Chondrocyte (in vitro differentiated cells): ENCODE measurements around the gene FOXRED1. TPM values are rescaled to one million over a fixed set of nuclear protein-coding genes. Genes with fewer than 3 reads are reported as not detected.
A peak's percentile ranks its signal among the peaks of the same experiment; 100 is the strongest.
"Not testable (repeated sequence)": the region's sequence is repeated elsewhere in the genome, so short reads cannot be mapped to it uniquely, and the experiment has no call there.

Experiments used
- DNase-seq: peaks from one replicate; pipeline ENCODE4 v3.0.0; 2021; ENCODE audit warnings: mixed read lengths, low spot score
- H3K27ac Mint-ChIP-seq: one replicate; pipeline ENCODE4 v1.8.0; 2021; ENCODE audit warnings: mild to moderate bottlenecking, moderate library complexity, mixed read lengths; ENCODE audit not compliant: unreplicated experiment
- H3K27me3 Mint-ChIP-seq: 2 replicates; pipeline ENCODE4 v1.8.0; 2021; ENCODE audit warnings: low read depth, mixed read lengths
- H3K36me3 Mint-ChIP-seq: 2 replicates; pipeline ENCODE4 v1.8.0; 2021; ENCODE audit warnings: low read depth, mixed read lengths
- H3K4me1 Mint-ChIP-seq: 2 replicates; pipeline ENCODE4 v1.8.0; 2021; ENCODE audit warnings: low read depth, mild to moderate bottlenecking, mixed read lengths
- H3K4me3 Mint-ChIP-seq: one replicate; pipeline ENCODE4 v1.8.0; 2021; ENCODE audit warnings: mild to moderate bottlenecking, moderate library complexity, mixed read lengths; ENCODE audit not compliant: unreplicated experiment
- H3K9me3 Mint-ChIP-seq: 2 replicates; pipeline ENCODE4 v1.8.0; 2021; ENCODE audit warnings: low read depth, mixed read lengths
- total RNA-seq: library from RNA; stranded (reverse); gene quantifications from 3 replicates; pipeline ENCODE4 v1.2.1, GENCODE V29; 2021
- TF ChIP-seq, protein P1 (sequence below): fragments of 200-600 bp; sonication (generic); IDR thresholded peaks from 2 replicates; pipeline ENCODE4 v1.5.0; 2021; ENCODE audit warnings: antibody characterized with exemption, mild to moderate bottlenecking, moderate library complexity

FOXRED1 gene
- total RNA-seq, 1 donor from 2014 or later, result 19.1 TPM

DNA sequence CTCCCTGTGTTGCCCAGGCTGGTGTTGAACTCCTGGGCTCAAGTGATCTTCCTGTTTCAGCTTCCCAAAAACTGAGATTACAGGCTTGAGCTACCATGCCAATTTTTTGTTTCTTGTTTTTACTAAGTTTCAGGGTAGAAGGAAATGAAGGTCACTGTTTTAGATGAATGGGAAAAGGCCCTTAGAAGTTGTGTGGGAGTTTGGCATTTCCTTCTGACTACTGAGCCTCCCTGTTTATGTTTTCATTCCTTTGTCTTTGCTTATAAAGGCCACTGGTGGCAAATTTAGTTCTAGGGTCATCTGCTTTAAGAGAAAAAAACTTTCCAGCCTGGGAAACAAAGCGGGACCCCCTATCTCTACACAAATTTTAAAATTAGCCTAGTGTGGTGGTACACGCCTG lies 22.3 kb upstream of the FOXRED1 start:
- Mint-ChIP-seq H3K4me3 (no peak overlapping the region), H3K27ac (peak overlapping the region; percentile 41), H3K27me3 (no peaks in the 10 kb centered on the region), H3K4me1 (peaks cover 10% of the 10 kb centered on the region), H3K36me3 (peaks cover 27% of the 10 kb centered on the region), H3K9me3 (no peaks in the 10 kb centered on the region)
- TF ChIP-seq, protein P1, sequence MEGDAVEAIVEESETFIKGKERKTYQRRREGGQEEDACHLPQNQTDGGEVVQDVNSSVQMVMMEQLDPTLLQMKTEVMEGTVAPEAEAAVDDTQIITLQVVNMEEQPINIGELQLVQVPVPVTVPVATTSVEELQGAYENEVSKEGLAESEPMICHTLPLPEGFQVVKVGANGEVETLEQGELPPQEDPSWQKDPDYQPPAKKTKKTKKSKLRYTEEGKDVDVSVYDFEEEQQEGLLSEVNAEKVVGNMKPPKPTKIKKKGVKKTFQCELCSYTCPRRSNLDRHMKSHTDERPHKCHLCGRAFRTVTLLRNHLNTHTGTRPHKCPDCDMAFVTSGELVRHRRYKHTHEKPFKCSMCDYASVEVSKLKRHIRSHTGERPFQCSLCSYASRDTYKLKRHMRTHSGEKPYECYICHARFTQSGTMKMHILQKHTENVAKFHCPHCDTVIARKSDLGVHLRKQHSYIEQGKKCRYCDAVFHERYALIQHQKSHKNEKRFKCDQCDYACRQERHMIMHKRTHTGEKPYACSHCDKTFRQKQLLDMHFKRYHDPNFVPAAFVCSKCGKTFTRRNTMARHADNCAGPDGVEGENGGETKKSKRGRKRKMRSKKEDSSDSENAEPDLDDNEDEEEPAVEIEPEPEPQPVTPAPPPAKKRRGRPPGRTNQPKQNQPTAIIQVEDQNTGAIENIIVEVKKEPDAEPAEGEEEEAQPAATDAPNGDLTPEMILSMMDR, result no peak
- DNase-seq, result no peak

DNA sequence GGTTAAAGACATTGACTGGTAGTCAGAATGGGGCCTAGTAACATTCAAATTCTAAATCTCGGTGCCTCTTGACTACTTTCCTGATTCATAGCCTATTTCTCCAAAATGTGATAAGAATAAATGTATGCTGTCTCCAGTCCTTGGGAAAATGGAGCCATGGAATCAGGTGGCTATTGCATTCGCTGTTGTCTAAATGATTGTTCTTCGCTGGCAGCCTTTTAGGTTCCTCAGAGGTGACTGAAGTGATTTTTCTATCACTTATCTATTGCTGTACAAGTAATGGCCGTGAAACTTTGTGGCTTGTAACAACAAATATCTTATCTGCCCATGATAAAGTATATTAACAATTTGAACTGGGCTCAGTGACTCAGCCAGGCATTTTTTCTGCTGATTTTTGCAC lies 15.7 kb upstream of the FOXRED1 start:
- Mint-ChIP-seq H3K9me3 (no peaks in the 10 kb centered on the region), H3K4me1 (peaks cover 7% of the 10 kb centered on the region), H3K27ac (no peak overlapping the region), H3K36me3 (peaks cover 17% of the 10 kb centered on the region), H3K4me3 (no peak overlapping the region), H3K27me3 (no peaks in the 10 kb centered on the region)
- DNase-seq, result no peak
- TF ChIP-seq, protein P1, result no peak

DNA sequence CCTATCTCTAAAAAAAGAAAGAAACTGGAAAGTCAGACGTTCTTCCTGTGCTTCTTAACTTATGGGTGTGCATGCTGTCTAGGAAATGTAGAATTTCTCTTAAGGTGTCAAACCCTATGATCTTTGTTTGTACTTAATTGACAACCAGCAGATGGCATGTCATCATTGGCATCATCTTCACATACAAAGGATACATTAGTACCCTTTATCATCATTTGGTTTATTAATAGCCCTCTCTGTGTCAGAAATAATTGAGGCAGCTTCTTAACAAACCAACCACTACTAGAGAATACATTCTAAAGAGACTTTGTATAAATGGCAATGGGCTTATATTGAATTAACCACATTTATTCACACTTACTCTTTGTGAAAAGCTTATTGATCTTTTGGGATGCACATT lies 14.1 kb upstream of the FOXRED1 start:
- Mint-ChIP-seq H3K27ac (no peak overlapping the region), H3K4me1 (peaks cover 7% of the 10 kb centered on the region), H3K36me3 (peaks cover 15% of the 10 kb centered on the region), H3K27me3 (no peaks in the 10 kb centered on the region), H3K9me3 (no peaks in the 10 kb centered on the region), H3K4me3 (no peak overlapping the region)
- TF ChIP-seq, protein P1, result no peak
- no peak for DNase-seq

DNA sequence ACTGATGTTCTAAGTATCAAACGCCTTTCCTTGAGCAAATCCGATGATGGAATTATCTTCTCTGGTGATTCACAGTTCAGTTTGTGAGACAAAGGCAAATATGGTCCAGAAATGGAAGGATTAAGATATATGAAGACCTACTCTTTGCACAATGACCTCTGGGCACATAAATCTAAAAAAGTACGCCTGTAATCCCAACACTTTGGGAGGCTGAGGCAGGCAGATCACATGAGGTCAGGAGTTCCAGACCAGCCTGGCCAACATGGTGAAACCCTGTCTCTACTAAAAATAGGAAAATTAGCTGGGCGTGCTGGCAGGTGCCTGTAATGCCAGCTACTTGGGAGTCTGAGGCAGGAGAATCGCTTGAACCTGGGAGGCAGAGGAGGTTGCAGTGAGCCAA lies 13.4 kb upstream of the FOXRED1 start:
- H3K4me3 Mint-ChIP-seq, H3K9me3 Mint-ChIP-seq, DNase-seq, H3K4me1 Mint-ChIP-seq, H3K27ac Mint-ChIP-seq, H3K27me3 Mint-ChIP-seq: not testable (repeated sequence)
- peaks cover 13% of the 10 kb centered on the region for H3K36me3 Mint-ChIP-seq

GRCh38 chr11:126256216-126256615 lies 12.7 kb upstream of the FOXRED1 start:
- no peaks in the 10 kb centered on the region for H3K27me3 Mint-ChIP-seq
- TF ChIP-seq, protein P1, result no peak
- DNase-seq, result no peak
- peaks cover 7% of the 10 kb centered on the region for H3K4me1 Mint-ChIP-seq
- no peaks in the 10 kb centered on the region for H3K9me3 Mint-ChIP-seq
- peaks cover 13% of the 10 kb centered on the region for H3K36me3 Mint-ChIP-seq
- H3K27ac Mint-ChIP-seq, result no peak overlapping the region
- H3K4me3 Mint-ChIP-seq, result no peak overlapping the region

DNA sequence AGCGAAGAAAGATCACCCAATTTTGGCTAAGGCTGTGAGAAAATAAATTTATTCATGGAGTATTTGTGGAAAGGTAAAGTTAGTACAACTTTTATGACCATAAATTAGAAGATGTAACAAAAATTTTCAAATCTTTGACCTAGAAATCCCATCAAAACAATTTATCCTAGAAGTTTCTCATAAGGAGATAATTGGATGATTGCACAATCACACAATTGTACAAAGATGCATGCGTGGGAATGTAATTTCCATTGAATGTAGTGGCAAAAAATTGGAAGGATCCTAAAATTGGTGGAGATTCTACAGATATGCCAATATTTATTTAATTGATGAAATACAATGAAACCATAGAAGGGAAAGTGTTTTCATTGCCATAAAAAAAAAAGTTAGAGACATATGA lies 11.8 kb upstream of the FOXRED1 start:
- Mint-ChIP-seq H3K4me3 (no peak overlapping the region), H3K27me3 (no peaks in the 10 kb centered on the region), H3K27ac (no peak overlapping the region), H3K36me3 (peaks cover 15% of the 10 kb centered on the region), H3K9me3 (no peaks in the 10 kb centered on the region), H3K4me1 (peaks cover 7% of the 10 kb centered on the region)
- no peak for DNase-seq
- TF ChIP-seq, protein P1, result no peak
